MCF 10A (cell line): Measurements from ENCODE around the gene PRR23B. TPM values are rescaled to one million over a fixed set of nuclear protein-coding genes. Genes with fewer than 3 reads are reported as not detected.

ENCODE experiments used
- Bru-seq: library from RNA; stranded (reverse); fragments of 400-500 nt; gene quantifications from one replicate; lab custom pipeline; 2021; lab: Mats Ljungman, UMichigan
- BruChase-seq, 2 experiments: library from RNA; stranded (reverse); fragments of 400-500 nt; gene quantifications; one replicate each; lab custom pipeline; 2021; lab: Mats Ljungman, UMichigan
- BruUV-seq: library from RNA; stranded (reverse); fragments of 400-500 nt; replicated peaks from 2 replicates; lab custom pipeline; 2021; lab: Mats Ljungman, UMichigan
- CTCF ChIA-PET: fragments of 300-600 bp; sonication (Branson Sonifier 250); formaldehyde crosslinking; extraction: SDS; loops from one replicate; lab custom pipeline; 2021; ENCODE audit warnings: antibody characterized with exemption, inconsistent platforms; lab: Yijun Ruan, JAX
- POLR2A ChIA-PET: fragments of 300-600, 350-650 bp; sonication (Branson Sonifier 250); formaldehyde crosslinking; extraction: SDS; loops from one replicate; lab custom pipeline; 2020; ENCODE audit warnings: antibody characterized with exemption, inconsistent platforms; lab: Yijun Ruan, JAX
- DNase-seq: peaks from one replicate; pipeline ENCODE4 v3.0.0-alpha.2; 2018; ENCODE audit not compliant: unreplicated experiment
- H3K27ac Mint-ChIP-seq: one replicate; pipeline ENCODE4 v1.8.0; 2022; ENCODE audit warnings: mild to moderate bottlenecking, low read depth, mixed read lengths; ENCODE audit not compliant: unreplicated experiment
- H3K27me3 Mint-ChIP-seq: one replicate; pipeline ENCODE4 v1.8.0; 2022; ENCODE audit warnings: mixed read lengths; ENCODE audit not compliant: insufficient read depth, unreplicated experiment
- H3K36me3 Mint-ChIP-seq: one replicate; pipeline ENCODE4 v1.8.0; 2022; ENCODE audit warnings: mild to moderate bottlenecking, moderate library complexity, mixed read lengths; ENCODE audit not compliant: insufficient read depth, unreplicated experiment
- H3K4me1 Mint-ChIP-seq: one replicate; pipeline ENCODE4 v1.8.0; 2022; ENCODE audit warnings: mixed read lengths; ENCODE audit not compliant: insufficient read depth, unreplicated experiment
- H3K4me3 Mint-ChIP-seq: one replicate; pipeline ENCODE4 v1.8.0; 2022; ENCODE audit warnings: mild to moderate bottlenecking, moderate library complexity, mixed read lengths; ENCODE audit not compliant: unreplicated experiment
- H3K9me3 Mint-ChIP-seq: one replicate; pipeline ENCODE4 v1.8.0; 2022; ENCODE audit warnings: mixed read lengths; ENCODE audit not compliant: unreplicated experiment
- intact Hi-C: fragments of 100-400 bp; cut with micrococcal nuclease; formaldehyde crosslinking; loops from 2 replicates; pipeline ENCODE4 v1.14.1; 2022
- long read RNA-seq: library from polyadenylated mRNA; stranded (forward); transcript quantifications from one replicate; pipeline ENCODE4 v2.0.0, GENCODE V29; 2022
- total RNA-seq: library from RNA; stranded (reverse); gene quantifications from 2 replicates; pipeline ENCODE4 v1.2.3, GENCODE V29; 2022
- TF ChIP-seq, protein P1 (sequence below): fragments of 200-600 bp; IDR thresholded peaks from one replicate; pipeline ENCODE4 v1.8.0; 2022; ENCODE audit warnings: antibody characterized with exemption, mild to moderate bottlenecking; ENCODE audit not compliant: unreplicated experiment

Gene PRR23B
- total RNA-seq (not detected in 2 replicates), Bru-seq, nascent RNA (not detected), BruChase-seq, experiment 1, labeled RNA remaining after a 6-hour chase (not detected), BruChase-seq, experiment 2, labeled RNA remaining after a 2-hour chase (not detected)
- long read RNA-seq = 0 reads

DNA sequence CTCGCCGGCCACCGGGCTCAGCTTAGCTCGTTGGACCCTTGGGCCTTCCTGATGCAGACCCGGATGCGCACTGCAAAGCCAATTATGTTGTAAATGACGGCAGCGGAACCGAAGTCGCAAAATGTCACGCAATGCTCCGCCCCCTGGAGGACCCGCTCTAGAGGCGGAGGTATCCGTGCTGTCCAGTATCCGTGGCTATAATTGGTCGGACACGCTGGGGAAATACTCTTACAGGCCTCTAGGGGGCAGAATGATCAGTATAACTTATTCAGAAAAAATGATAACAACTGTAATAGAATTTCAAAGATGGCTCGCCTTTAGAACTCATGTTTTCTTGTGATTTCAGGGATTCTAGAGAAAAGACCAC, at the start of gene PRR23B:
PRR23B (minus strand) TSS at position 59 of the 367 bp plus-strand sequence. CDS start 265 bp downstream, outside the sequence.
- DNase-seq = no peak
- ChIA-PET POLR2A (interaction anchor here (0.6 kb wide), 1 partner anchor 44 kb away, joined by 3 read pairs; no protein-coding TSS in a partner anchor), CTCF (no interaction called here)
- Mint-ChIP-seq H3K27me3 (no peaks in the 10 kb centered on the region), H3K27ac (no peak within 1 kb of the TSS), H3K4me1 (peaks cover 5% of the 10 kb centered on the region), H3K36me3 (no peaks in the 10 kb centered on the region), H3K4me3 (no peak within 1 kb of the TSS), H3K9me3 (peaks cover 8% of the 10 kb centered on the region)
- TF ChIP-seq, protein P1, sequence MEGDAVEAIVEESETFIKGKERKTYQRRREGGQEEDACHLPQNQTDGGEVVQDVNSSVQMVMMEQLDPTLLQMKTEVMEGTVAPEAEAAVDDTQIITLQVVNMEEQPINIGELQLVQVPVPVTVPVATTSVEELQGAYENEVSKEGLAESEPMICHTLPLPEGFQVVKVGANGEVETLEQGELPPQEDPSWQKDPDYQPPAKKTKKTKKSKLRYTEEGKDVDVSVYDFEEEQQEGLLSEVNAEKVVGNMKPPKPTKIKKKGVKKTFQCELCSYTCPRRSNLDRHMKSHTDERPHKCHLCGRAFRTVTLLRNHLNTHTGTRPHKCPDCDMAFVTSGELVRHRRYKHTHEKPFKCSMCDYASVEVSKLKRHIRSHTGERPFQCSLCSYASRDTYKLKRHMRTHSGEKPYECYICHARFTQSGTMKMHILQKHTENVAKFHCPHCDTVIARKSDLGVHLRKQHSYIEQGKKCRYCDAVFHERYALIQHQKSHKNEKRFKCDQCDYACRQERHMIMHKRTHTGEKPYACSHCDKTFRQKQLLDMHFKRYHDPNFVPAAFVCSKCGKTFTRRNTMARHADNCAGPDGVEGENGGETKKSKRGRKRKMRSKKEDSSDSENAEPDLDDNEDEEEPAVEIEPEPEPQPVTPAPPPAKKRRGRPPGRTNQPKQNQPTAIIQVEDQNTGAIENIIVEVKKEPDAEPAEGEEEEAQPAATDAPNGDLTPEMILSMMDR = no peak
- no TSS peak for BruUV-seq
- intact Hi-C loops = no loop called here

DNA sequence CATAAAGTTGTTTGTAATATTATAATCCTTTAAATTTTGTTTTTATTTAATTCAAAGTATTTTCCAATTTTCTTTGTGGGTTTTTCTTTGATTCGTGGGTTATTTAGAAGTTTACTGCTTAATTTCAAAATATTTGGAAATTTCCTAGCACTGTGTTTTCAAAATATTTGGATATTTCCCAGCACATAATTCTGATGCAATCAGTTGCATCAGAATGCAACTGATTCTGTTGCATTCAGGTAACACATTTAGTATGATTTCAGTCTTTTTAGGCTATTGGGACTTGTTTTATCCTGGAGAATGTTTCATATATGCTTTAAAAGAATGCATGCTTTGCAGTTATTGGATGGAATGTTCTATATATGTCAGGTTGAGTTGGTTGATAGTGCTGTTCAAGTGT, 42.2 kb upstream of the PRR23B start:
- Mint-ChIP-seq H3K27ac (no peak overlapping the region), H3K9me3 (no peaks in the 10 kb centered on the region), H3K4me1 (peaks cover 5% of the 10 kb centered on the region), H3K4me3 (no peak overlapping the region), H3K36me3 (no peaks in the 10 kb centered on the region), H3K27me3 (no peaks in the 10 kb centered on the region)
- peak; percentile 3 for DNase-seq
- intact Hi-C loops = no loop called here
- no TSS peak for BruUV-seq
- POLR2A ChIA-PET = no interaction called here
- TF ChIP-seq, protein P1 = no peak
- CTCF ChIA-PET = no interaction called here

- CTCF ChIA-PET = interaction anchor here (0.7 kb wide), 1 partner anchor 131 kb away, joined by 5 read pairs; no protein-coding TSS in a partner anchor
- H3K4me3 Mint-ChIP-seq = no peak overlapping the region
- intact Hi-C loops = no loop called here
- H3K9me3 Mint-ChIP-seq = peaks cover 23% of the 10 kb centered on the region
- TF ChIP-seq, protein P1 = no peak
- H3K27ac Mint-ChIP-seq = no peak overlapping the region
- POLR2A ChIA-PET = interaction anchor here (0.7 kb wide), 1 partner anchor 1659 kb away, joined by 4 read pairs; no protein-coding TSS in a partner anchor
- no peaks in the 10 kb centered on the region for H3K36me3 Mint-ChIP-seq
- H3K4me1 Mint-ChIP-seq = no peaks in the 10 kb centered on the region
- peak; percentile 21 for DNase-seq
- BruUV-seq = no TSS peak
- no peaks in the 10 kb centered on the region for H3K27me3 Mint-ChIP-seq
Measured at GRCh38 chr3:139052802-139053600, 32.3 kb upstream of the PRR23B start.
